GM21786 (cell line): Measurements from ENCODE around the gene DLX5.

Source experiments
- ATAC-seq: cut with Tn5 transposase; IDR thresholded peaks from one replicate; pipeline ENCODE4 v1.9.1; 2021; ENCODE audit not compliant: unreplicated experiment

DLX5 gene

DNA sequence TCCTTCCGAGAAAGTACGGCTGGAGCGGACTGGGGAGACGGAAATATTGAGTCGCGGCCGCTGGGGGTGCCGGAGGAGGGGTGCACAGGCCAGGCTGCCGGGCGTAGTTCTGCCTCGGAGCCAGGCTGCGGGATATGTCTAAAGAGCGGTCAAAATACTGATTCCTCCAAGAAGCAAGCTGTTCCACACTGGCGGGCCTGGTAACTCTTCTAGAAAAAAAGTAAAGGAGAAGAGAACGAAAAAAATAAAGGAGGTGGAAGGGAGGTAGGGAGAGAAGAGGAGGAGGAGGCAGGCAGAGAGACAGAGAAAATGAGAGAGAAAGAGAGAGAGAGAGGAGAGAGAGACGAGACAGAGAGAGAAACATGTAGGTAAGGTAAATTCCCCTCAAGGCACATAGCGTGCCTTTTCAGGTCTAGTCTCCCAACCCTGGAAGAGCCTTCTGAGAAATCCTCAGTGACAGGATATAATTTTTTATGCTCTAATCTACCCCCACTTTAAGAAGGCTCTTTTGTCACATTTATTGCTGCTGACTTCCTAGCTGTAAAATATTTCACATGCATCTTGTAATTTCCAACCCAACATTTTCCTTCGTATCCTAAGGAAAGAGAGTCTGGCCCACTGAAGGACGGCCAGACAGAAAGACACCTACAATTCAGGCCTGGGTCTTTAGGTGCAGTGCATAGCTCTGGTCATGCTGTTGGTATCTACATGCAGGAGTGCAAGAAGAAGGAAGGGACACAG is 5.7 kb downstream of the DLX5 start:
- ATAC-seq, result no peak

GRCh38 chr7:97018126-97018601 is 6.5 kb downstream of the DLX5 start:
- no peak for ATAC-seq

DNA sequence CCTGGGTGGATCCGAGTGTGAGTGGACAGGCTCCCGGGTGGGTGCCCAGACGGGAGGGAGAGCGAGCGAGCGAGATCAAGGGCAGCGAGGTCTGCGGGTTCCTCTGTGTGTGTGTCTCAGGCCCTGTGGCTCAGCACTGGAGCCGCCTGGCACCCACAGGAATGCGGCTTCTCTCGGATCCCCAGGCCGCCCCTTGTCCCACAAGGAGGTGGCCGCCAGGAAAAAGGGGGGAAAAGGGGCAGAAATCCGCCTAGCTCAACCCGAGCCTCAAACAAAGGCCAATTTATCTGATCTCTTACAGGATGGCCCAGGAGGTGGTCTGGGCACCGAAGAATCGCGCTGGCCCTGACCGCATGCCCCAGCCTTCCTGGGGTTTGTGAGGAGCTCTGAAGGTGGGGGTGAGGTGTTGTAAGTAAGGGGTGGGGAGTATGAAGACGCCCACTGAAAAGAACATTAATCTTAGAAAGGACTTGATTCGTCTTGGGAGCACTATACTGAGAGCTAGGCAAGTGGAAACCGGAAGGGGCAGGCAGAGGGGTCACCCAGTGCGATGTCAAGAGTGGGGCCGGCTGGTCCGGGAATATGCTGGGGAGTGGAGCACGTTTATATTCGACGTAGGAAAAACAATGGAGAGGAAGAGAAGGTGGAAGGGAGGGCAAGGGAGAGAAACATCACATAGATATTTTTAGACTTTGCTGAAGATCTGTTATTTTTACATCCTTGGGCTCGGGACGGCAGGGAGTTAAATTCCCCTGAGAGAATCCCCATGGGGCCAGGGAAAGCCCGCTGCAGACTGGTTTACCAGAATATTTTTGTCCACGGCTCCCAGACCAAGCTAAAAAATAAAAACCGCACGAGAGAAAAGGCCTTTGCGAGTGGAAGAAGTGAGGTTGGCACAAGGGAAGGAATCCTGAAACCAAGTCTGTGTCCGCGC is 7.2 kb downstream of the DLX5 start:
- no peak for ATAC-seq

DNA sequence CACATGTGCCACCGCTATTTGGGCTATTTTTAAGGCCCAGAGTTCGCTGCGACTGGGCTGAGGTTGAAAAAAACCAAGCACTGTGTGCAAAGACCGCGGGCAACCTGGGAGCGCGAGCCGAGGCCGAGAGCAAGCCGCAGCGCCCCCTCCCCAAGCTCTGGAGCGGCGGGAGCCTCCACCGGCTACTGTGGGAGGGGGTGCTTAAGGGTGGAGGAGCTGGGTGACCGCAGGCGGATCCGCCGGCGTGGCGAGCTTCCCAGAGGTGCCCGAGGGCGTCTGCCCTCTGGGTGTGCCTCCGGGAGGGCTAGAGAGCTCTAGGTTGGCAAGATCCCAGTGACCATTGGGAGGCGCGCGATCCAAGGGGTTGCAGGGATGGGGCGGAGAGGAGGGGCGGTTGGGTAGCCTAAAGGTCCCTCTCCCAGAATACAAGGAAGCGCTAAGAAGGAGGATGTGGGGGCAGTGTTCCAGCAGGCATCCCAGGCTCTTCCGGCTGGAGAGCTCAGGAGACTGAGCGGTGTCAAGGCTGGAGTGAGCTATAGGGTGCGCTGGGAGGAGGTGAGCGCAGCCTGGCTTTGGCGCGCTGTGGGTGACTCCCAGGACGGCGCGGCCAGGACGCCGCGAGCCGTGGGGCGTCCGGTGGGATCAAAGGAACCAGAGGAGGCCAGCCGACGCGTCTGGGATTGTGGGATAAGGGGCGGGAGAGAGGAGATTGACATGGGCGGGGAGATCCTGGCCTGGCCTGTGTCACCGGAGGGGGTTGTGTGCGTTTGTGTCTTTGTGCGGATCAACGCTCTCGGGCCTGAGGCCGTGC is 8.0 kb downstream of the DLX5 start:
- no peak for ATAC-seq

DNA sequence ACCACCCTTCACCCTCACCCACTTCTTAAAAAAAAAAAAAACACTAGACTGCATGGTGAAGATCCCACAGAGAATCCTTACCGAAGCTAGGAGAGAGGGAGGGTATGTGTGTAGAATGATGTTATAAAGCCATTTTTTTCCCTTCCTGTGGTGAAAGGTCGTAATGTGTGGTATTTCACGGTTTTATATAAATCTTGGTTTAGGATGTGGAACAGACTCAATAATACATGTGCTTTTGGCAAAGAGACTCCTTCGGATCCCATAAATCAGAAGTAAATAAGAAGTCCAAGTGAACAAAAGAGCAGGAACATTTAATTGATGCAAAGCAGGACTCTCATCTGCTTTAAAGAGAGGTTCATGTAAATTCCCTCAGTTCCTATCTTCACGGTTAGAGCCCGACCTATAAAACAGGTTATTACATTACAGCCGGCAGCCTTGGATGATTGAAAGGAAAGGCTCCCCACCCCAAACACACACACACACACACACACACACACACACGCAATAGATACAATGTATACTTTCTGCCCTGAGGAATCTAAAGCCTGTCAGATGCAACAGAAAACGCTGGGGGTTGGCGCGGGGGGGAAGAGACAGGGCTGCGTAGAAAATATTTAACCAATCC is 8.8 kb downstream of the DLX5 start:
- no peak for ATAC-seq

DNA sequence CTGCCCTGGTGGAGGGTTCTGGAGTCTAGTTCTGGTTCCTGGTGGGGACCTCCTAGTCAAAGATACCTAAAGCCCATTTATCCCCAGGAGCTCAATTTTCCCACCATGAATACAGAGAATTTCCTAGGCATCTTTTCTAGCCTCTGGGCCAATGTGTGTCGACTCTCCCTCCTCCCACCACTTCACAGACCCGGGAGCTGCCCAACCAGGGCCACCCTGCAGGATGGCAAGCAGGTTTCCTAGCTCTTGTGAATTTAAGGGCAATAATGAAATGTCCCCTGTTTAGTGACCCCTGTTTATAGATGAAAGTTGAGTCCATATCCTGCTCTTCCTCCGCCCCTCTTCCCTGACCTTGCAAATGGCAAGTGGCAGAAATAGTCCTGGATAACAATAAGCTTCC is 9.4 kb downstream of the DLX5 start:
- no peak for ATAC-seq

DNA sequence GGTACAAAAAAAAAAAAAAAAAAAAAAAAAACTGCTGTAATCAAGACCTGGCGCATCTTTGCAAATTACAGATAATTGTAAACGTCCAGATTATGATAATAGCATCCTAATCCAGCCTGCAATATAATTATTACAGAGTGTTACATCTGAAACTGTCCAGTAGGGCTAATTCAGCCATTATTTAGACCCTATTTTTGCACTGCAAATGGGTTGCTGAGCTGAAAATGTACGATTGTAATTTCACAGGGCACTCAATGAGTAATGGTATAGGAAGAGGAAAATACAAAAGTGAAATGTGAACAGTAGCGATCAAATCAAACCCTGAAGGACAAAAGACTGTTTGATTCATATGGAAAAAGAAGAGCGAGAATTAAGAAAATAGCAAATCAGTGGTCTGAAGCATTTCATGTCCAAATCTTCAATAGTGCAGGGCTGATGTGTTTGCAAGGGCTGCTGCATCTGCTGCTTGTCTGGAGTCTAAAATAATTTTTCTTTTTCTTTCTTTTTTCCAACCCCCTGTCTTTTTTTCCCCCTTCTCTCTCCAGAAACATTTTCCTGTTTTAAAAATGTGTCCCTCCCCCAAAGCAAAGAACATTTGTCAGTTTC is 10.4 kb downstream of the DLX5 start:
- no peak for ATAC-seq

DNA sequence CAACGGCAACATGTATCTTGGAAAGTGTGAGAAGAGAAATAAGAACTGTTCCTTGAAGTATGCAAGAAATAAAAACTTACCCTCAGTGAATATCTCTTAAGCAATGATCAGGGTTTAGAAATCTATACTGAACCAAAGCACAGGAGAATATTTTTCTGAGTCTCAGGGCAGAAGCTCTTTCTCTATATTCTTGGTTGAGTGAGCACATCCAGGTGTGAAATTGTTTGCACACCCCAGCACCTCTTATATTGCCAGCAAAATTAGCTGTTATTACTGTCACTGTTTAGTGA is 10.8 kb downstream of the DLX5 start:
- ATAC-seq, result no peak

DNA sequence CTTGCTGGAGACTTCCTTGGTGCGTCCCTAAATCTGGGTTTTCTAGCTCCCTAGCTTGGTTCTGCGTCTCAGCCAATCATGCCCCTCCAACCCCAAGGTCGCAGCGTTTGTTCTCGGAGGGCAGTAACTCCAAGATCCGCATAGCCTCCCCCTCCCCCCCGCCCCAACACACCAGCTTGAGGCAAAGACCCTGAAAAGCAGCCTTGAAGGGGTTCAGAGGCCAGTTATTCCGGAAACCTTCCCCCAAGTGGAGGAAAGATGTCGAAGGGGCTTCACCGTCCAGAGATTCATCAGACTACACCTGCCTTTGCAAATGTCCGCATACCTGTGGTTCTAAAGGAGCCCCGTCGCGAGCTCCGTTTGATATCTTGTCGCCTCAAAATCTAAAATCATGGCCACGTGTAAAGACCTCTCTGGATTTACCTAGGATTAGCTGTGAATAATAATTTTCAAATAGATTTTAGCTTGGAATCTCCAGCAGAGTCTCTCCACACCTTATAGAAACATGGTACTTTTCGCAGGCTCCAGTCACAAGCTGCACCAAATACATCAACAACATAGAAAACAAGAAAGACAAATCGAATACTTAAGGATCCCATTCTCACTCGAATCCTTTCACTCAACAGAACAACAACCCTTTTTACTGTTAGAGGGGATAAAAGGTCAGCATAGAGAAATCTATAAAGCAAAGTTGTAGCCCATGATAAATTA is 11.3 kb downstream of the DLX5 start:
- ATAC-seq, result no peak

- no peak for ATAC-seq
Observed at GRCh38 chr7:97012365-97013133, 12.1 kb downstream of the DLX5 start.

DNA sequence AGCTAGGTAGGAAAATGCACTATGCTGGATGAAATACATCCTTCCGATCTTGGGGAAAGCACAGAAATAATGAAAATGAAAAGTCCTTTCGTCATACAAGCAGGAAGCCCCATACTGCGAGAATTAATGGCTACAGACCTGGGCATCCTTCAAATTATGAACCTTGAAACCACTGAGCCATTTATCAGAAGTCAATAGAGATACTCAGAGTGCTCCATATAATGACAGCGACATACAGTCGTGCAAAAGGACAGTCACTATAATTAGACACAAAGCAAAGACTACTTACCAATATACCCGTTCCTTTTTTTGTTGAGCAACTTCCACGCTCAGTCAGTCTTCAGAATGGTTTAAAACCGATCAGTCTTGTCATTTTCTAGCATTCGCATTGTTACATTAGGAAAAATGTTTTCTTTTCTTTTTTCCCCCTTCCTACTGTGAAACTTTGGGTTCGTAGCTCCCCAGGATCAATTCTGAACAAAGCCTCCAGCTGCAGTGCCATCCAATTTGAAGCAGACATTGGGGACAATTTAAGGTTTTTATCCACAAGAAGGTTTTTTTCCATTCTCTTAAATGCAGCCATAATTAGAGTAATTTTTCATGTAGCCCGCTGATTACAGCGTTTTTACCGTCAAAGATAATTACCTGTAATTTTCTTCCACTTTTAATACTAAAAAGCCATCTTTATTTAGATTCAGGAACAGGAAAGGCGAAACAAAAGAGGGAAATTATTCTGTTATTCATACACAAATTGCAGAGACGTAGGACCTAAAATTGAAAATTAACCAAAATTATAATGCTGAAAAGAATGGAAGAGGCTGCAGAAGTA is 12.9 kb downstream of the DLX5 start:
- no peak for ATAC-seq

- no peak for ATAC-seq
Observed at GRCh38 chr7:97011104-97011503, 13.5 kb downstream of the DLX5 start.

GRCh38 chr7:97009753-97010732 is 14.6 kb downstream of the DLX5 start:
- no peak for ATAC-seq

- no peak for ATAC-seq
Observed at GRCh38 chr7:97008275-97008917, 16.2 kb downstream of the DLX5 start.

- no peak for ATAC-seq
Observed at GRCh38 chr7:97007583-97007861, 17.1 kb downstream of the DLX5 start.

GRCh38 chr7:97006816-97007582 is 17.6 kb downstream of the DLX5 start:
- no peak for ATAC-seq
